ENCODE data around the gene PTPRG.

PTPRG gene

GRCh38 chr3:61724801-61725200, 163.4 kb downstream of the PTPRG start:
- DNase-seq, result no peak
- Mint-ChIP-seq H3K36me3 (no peaks in the 10 kb centered on the region), H3K4me1 (no peaks in the 10 kb centered on the region), H3K9me3 (no peaks in the 10 kb centered on the region), H3K27me3 (no peaks in the 10 kb centered on the region), H3K4me3 (no peak overlapping the region), H3K27ac (no peak overlapping the region)
- CTCF ChIA-PET, result no interaction called here

GRCh38 chr3:61725851-61726333, 164.5 kb downstream of the PTPRG start:
- Mint-ChIP-seq H3K9me3 (no peaks in the 10 kb centered on the region), H3K27me3 (no peaks in the 10 kb centered on the region), H3K4me3 (no peak overlapping the region), H3K27ac (no peak overlapping the region), H3K36me3 (no peaks in the 10 kb centered on the region), H3K4me1 (no peaks in the 10 kb centered on the region)
- no peak for DNase-seq
- CTCF ChIA-PET, result no interaction called here

- no peaks in the 10 kb centered on the region for H3K9me3 Mint-ChIP-seq
Observed at GRCh38 chr3:61727435-61727834, 166.1 kb downstream of the PTPRG start.

GRCh38 chr3:61729038-61729634, 167.8 kb downstream of the PTPRG start:
- Mint-ChIP-seq H3K27me3 (no peaks in the 10 kb centered on the region), H3K9me3 (no peaks in the 10 kb centered on the region), H3K4me3 (no peak overlapping the region), H3K4me1 (no peaks in the 10 kb centered on the region), H3K36me3 (no peaks in the 10 kb centered on the region), H3K27ac (peak overlapping the region; percentile 68)
- no peak for DNase-seq
- CTCF ChIA-PET, result no interaction called here

More at GRCh38 chr3:61727435-61727834, 166.1 kb downstream of the PTPRG start:
- CTCF ChIA-PET, result no interaction called here
- Mint-ChIP-seq H3K4me1 (no peaks in the 10 kb centered on the region), H3K27me3 (no peaks in the 10 kb centered on the region), H3K36me3 (no peaks in the 10 kb centered on the region), H3K4me3 (no peak overlapping the region), H3K27ac (no peak overlapping the region)
- DNase-seq, result no peak

- H3K9me3 Mint-ChIP-seq, result no peaks in the 10 kb centered on the region
- DNase-seq, result no peak
- no peaks in the 10 kb centered on the region for H3K27me3 Mint-ChIP-seq
- no peak overlapping the region for H3K27ac Mint-ChIP-seq
- no peaks in the 10 kb centered on the region for H3K4me1 Mint-ChIP-seq
- H3K36me3 Mint-ChIP-seq, result no peaks in the 10 kb centered on the region
- H3K4me3 Mint-ChIP-seq, result no peak overlapping the region
- CTCF ChIA-PET, result no interaction called here
Observed at GRCh38 chr3:61730056-61730455, 168.7 kb downstream of the PTPRG start.

GRCh38 chr3:61730577-61731231, 169.3 kb downstream of the PTPRG start:
- no peaks in the 10 kb centered on the region for H3K9me3 Mint-ChIP-seq
- DNase-seq, result no peak
- CTCF ChIA-PET, result no interaction called here
- H3K4me1 Mint-ChIP-seq, result no peaks in the 10 kb centered on the region
- no peaks in the 10 kb centered on the region for H3K36me3 Mint-ChIP-seq
- no peak overlapping the region for H3K27ac Mint-ChIP-seq
- no peak overlapping the region for H3K4me3 Mint-ChIP-seq
- H3K27me3 Mint-ChIP-seq, result no peaks in the 10 kb centered on the region

GRCh38 chr3:61733000-61733399, 171.6 kb downstream of the PTPRG start:
- Mint-ChIP-seq H3K27me3 (no peaks in the 10 kb centered on the region), H3K36me3 (no peaks in the 10 kb centered on the region), H3K4me3 (no peak overlapping the region), H3K27ac (no peak overlapping the region), H3K4me1 (no peaks in the 10 kb centered on the region), H3K9me3 (no peaks in the 10 kb centered on the region)
- CTCF ChIA-PET, result no interaction called here
- DNase-seq, result no peak

- Mint-ChIP-seq H3K36me3 (no peaks in the 10 kb centered on the region), H3K4me1 (no peaks in the 10 kb centered on the region), H3K4me3 (no peak overlapping the region), H3K9me3 (no peaks in the 10 kb centered on the region), H3K27ac (no peak overlapping the region), H3K27me3 (no peaks in the 10 kb centered on the region)
- DNase-seq, result no peak
- CTCF ChIA-PET, result no interaction called here
Observed at GRCh38 chr3:61733876-61734275, 172.5 kb downstream of the PTPRG start.

GRCh38 chr3:61734749-61735686, 173.6 kb downstream of the PTPRG start:
- Mint-ChIP-seq H3K27ac (no peak overlapping the region), H3K4me1 (no peaks in the 10 kb centered on the region), H3K9me3 (no peaks in the 10 kb centered on the region), H3K27me3 (no peaks in the 10 kb centered on the region), H3K4me3 (no peak overlapping the region), H3K36me3 (no peaks in the 10 kb centered on the region)
- no peak for DNase-seq
- CTCF ChIA-PET, result no interaction called here

GRCh38 chr3:61736506-61736905, 175.1 kb downstream of the PTPRG start:
- no peak for DNase-seq
- Mint-ChIP-seq H3K4me3 (no peak overlapping the region), H3K36me3 (no peaks in the 10 kb centered on the region), H3K4me1 (no peaks in the 10 kb centered on the region), H3K9me3 (no peaks in the 10 kb centered on the region), H3K27me3 (no peaks in the 10 kb centered on the region), H3K27ac (no peak overlapping the region)
- CTCF ChIA-PET, result interaction anchor here (0.6 kb wide), 1 partner anchor 66 kb away, joined by 5 read pairs; no protein-coding TSS in a partner anchor

GRCh38 chr3:61739640-61740039, 178.3 kb downstream of the PTPRG start:
- no peaks in the 10 kb centered on the region for H3K27me3 Mint-ChIP-seq

GRCh38 chr3:61740494-61740893, 179.1 kb downstream of the PTPRG start:
- Mint-ChIP-seq H3K9me3 (no peaks in the 10 kb centered on the region), H3K27ac (no peak overlapping the region), H3K36me3 (no peaks in the 10 kb centered on the region), H3K4me3 (no peak overlapping the region), H3K4me1 (no peaks in the 10 kb centered on the region), H3K27me3 (no peaks in the 10 kb centered on the region)
- no peak for DNase-seq
- CTCF ChIA-PET, result no interaction called here

More at GRCh38 chr3:61739640-61740039, 178.3 kb downstream of the PTPRG start:
- Mint-ChIP-seq H3K4me3 (no peak overlapping the region), H3K27ac (no peak overlapping the region), H3K36me3 (no peaks in the 10 kb centered on the region), H3K4me1 (no peaks in the 10 kb centered on the region), H3K9me3 (no peaks in the 10 kb centered on the region)
- CTCF ChIA-PET, result no interaction called here
- no peak for DNase-seq

GRCh38 chr3:61741551-61741950, 180.2 kb downstream of the PTPRG start:
- Mint-ChIP-seq H3K9me3 (no peaks in the 10 kb centered on the region), H3K36me3 (no peaks in the 10 kb centered on the region), H3K27me3 (no peaks in the 10 kb centered on the region), H3K4me1 (no peaks in the 10 kb centered on the region), H3K4me3 (no peak overlapping the region), H3K27ac (no peak overlapping the region)
- CTCF ChIA-PET, result no interaction called here
- no peak for DNase-seq

- CTCF ChIA-PET, result no interaction called here
- no peaks in the 10 kb centered on the region for H3K4me1 Mint-ChIP-seq
Observed at GRCh38 chr3:61742006-61742405, 180.6 kb downstream of the PTPRG start.

More at GRCh38 chr3:61742006-61742405, 180.6 kb downstream of the PTPRG start:
- DNase-seq, result no peak
- Mint-ChIP-seq H3K27ac (no peak overlapping the region), H3K27me3 (no peaks in the 10 kb centered on the region), H3K4me3 (no peak overlapping the region), H3K9me3 (no peaks in the 10 kb centered on the region), H3K36me3 (no peaks in the 10 kb centered on the region)
